ENCODE results near the gene PARD3.

GRCh38 chr10:34655286-34656170 lies 159.6 kb downstream of the PARD3 start:
- TF ChIP-seq CTCF (conservative IDR thresholded peaks at IDR 0.05) (peak; percentile 79), EZH2 (IDR thresholded peaks at IDR 0.05; ENCODE audit: low read depth) (no peak)
